NK-92 (cell line): ENCODE measurements around the gene TTC9.

Experiments used
- DNase-seq: peaks from one replicate; lab custom pipeline; 2025; ENCODE audit not compliant: unreplicated experiment; lab: John Stamatoyannopoulos, UW

The TTC9 gene

GRCh38 chr14:70643967-70644366, 2.3 kb downstream of the TTC9 start:
- no peak for DNase-seq

DNA sequence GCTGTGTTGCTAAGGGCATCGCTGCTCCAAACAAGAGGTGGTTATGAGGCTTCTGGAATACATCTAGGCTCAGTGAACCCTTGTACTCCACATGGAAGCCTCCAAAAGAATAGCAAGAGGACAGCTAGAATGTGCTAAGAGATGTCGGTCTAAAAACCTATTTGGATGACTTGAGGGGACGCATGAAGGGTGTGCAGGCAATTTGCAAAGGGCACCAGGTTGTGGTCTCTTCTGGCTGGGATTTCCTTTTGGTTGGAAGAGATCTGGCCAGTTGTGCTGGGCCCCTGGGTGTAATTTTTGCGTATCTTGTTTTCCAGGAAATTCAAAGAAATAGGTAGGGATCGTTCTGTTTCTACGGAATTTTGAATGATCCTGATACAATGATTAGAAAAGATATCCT, 4.2 kb downstream of the TTC9 start:
- no peak for DNase-seq

DNA sequence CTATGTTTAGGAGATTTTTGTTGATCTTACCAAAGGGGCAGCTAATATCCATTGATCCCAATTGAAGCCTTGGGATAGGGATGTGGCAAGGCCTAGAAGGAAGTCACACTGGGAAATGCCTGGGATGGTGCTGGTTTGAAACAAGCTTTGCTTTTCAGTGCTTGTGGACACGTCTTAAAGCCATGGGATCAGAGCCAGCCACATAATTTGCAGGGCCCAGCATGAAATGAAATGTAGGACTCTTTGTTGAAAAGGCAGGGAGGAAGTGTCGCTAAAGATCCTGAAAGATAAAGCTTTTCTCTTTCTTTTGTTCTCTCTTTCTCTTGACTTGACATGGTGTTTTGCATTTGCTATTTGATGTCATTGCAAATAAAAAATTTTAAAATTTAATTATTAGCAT, 5.0 kb downstream of the TTC9 start:
- DNase-seq = no peak

- DNase-seq = no peak
Observed at GRCh38 chr14:70648346-70648745, 6.6 kb downstream of the TTC9 start.

DNA sequence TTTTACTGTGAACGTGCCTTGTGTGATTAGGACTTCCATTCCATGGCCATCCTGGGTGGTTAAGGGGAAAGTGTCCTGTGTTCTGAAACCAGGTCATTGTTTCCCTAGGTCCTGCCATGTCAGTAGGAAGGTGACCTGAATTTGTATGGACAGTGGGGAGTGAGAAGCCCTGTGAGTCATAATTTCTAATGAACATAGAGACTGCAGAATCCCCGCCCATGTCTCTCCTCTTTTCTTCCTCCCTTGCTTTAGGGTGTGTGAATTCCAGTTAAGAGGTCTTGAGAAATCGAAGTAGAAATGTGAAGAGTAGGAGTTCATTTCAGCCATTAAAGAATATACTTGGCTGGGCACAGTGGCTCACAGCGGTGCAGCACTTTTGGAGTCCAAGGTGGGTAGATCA, 8.1 kb downstream of the TTC9 start:
- DNase-seq = no peak

- no peak for DNase-seq
Observed at GRCh38 chr14:70651522-70651921, 9.8 kb downstream of the TTC9 start.

- no peak for DNase-seq
Observed at GRCh38 chr14:70652871-70653270, 11.2 kb downstream of the TTC9 start.

GRCh38 chr14:70653662-70654061, 11.9 kb downstream of the TTC9 start:
- DNase-seq = no peak

DNA sequence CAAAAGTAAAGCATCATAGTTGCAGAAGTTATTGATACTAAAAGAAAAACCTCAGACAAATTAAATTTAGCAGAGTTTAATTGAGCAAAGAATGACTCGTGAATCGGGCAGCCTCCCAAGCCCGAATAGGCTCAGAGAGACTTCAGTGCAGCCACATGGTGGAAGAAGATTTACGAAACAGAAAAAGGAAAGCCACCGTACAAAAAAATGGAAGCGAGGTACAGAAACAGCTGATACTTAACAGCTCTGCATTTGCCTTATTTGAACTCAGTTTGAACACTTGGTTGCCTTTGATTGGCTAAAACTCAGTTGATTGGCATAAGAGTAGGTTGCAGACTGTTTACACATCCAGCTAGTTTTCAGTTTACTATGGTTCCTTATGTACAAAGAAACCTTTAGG, 12.9 kb downstream of the TTC9 start:
- no peak for DNase-seq

GRCh38 chr14:70655110-70655826, 13.6 kb downstream of the TTC9 start:
- DNase-seq = no peak

GRCh38 chr14:70658899-70659298, 17.2 kb downstream of the TTC9 start:
- no peak for DNase-seq

DNA sequence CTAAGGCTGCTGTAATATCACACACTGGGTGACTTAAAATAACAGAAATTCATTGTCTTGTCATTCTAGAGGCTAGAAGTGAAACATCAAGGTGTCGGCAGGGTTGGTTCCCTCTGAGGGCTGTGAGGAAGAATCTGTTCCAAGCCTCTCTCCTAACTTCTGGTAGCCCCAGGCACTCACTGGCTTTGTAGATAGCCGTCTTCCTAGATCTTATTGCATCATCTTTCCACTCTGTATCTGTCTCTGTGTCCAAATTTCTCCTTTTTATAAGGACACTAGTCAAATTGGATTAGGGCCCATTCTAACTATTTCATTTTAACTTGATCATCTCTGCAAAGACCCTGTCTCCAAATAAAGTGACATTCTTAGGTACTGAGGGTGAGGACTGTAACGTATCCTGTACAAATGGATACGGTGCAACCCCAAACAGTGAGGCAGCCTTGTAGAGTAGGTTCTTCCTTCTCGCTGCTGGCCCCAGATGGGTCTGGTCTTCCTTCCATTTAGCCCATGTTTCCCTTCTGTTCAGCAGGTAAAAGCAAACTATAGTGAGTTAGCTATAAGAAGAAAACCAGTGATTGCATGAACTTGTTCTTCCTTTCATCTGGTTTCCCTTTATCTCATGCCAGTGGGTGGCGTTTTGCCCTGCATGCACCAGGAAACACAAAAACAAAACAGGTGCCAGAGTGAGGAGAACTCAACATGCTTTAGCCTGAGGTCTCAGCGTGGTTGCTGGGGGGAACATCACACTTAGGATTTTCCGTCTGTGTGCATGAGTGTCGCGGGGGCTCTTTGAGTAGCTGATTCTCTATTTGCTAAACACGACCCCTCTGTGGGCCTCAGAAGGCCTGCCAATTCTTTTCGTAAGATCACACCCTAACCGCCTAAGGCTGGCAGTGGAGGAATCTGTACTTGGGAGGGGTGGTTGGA, 19.5 kb downstream of the TTC9 start:
- no peak for DNase-seq

DNA sequence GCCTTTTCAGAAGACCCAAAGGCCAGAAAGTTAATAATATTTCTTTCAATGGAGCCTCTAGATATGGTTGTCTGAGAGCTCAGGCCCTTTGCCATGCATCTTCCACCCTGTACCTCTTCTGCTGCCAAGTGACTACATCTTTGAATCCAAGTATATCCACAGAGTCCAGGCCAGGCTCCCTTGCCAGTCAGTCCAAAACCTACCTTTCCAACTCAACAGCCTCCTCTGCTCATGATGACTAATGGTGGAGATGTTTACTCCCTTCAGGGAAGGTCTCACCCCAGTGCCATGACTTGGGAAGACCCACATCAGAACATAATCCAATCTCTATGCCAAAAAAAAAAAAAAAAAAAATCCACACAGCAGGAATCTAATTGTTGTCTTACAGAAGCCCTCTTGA, 20.4 kb downstream of the TTC9 start:
- no peak for DNase-seq

- DNase-seq = no peak
Observed at GRCh38 chr14:70662816-70663215, 21.1 kb downstream of the TTC9 start.

DNA sequence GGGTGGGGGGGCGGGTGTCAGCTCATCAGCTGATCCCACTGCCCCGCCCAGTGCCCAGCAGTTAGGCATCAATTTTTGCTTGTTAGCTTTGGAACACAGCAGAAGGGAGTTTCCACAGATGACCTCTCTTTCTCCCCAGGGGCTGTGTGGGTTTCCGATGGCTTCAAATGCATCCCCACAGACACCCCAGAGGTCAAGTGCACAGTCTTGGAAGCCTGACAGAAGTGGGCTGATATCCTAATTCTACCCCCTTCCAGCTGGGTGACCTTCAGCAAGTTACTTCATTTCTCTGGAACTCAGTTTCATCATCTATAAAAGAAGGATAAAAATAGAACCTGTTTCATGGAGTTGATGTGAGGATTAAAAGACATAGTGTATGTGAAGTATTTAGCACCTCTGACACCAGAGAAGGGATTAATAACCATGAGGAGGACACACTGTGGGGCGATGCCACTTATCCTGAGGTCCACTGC, 22.0 kb downstream of the TTC9 start:
- no peak for DNase-seq

- no peak for DNase-seq
Observed at GRCh38 chr14:70664698-70665447, 23.2 kb downstream of the TTC9 start.

GRCh38 chr14:70665448-70666360, 24.0 kb downstream of the TTC9 start:
- no peak for DNase-seq

GRCh38 chr14:70666361-70666686, 24.6 kb downstream of the TTC9 start:
- DNase-seq = no peak

GRCh38 chr14:70670992-70671651, 29.4 kb downstream of the TTC9 start:
- DNase-seq = no peak
